ENCODE results near the gene SPSB3. TPM values are rescaled to one million over a fixed set of nuclear protein-coding genes. Genes with fewer than 3 reads are reported as not detected.

The SPSB3 gene
- total RNA-seq, 1 donor from 2014 or later = 24.9 TPM

- intact Hi-C loops (cut with micrococcal nuclease) = no loop called here
- DNase-seq = no peak
Observed at GRCh38 chr16:1778200-1779179, 3.9 kb downstream of the SPSB3 start.

DNA sequence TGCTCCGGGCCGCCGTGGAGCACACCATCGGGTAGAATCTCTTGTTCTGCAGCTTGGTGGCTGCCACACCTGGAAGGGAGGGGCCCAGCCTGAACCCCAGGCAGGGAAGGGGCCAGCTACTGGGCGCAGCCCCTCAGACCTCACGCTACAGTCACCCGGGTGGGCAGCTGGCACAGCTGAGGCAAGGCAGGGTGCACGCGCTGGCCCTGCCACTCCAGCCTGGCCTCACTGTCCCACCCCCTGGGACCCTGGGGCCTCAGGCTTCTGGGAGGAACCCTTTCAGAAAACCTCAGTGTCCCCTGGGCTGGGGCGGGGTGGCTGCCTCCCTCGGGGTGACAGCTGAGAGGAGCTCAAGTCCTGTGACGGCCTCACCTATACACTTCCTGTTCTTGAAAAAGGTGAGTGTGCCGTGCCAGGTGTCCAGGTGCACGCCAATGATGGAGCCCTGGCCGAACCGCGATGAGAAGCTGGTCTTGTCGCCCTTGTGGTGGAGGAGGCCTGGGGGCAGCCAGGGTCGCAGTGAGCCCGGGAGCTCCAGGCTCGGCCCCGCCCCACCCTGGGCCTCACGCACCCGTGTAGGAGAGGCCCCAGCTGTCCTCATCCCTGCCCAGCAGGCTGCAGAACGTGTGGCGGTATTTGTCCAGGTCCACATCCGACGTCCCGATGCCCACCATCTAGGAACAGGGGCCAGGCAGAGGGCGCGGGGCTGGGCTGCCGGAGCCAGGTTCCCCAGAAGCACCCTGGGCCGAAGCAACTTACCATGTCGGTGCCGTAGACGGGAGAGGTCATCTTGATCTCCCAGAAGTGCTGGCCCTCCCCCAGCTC is 4.8 kb downstream of the SPSB3 start:
- peaks cover 10% of the 10 kb centered on the region for H3K4me1 Mint-ChIP-seq
- intact Hi-C loops (cut with micrococcal nuclease) = no loop called here
- no peaks in the 10 kb centered on the region for H3K9me3 Mint-ChIP-seq
- DNase-seq = no peak
- peaks cover under 1% of the 10 kb centered on the region for H3K27me3 Mint-ChIP-seq
- H3K4me3 Mint-ChIP-seq = no peak overlapping the region
- H3K36me3 Mint-ChIP-seq (ENCODE audit: low read depth) = peaks cover 6% of the 10 kb centered on the region
- H3K27ac Mint-ChIP-seq = no peak overlapping the region

More at GRCh38 chr16:1778200-1779179, 3.9 kb downstream of the SPSB3 start:
- Mint-ChIP-seq H3K27me3 (peaks cover 2% of the 10 kb centered on the region), H3K27ac (no peak overlapping the region), H3K4me1 (peaks cover 10% of the 10 kb centered on the region), H3K36me3 (ENCODE audit: low read depth) (peaks cover 6% of the 10 kb centered on the region), H3K9me3 (no peaks in the 10 kb centered on the region), H3K4me3 (no peak overlapping the region)

DNA sequence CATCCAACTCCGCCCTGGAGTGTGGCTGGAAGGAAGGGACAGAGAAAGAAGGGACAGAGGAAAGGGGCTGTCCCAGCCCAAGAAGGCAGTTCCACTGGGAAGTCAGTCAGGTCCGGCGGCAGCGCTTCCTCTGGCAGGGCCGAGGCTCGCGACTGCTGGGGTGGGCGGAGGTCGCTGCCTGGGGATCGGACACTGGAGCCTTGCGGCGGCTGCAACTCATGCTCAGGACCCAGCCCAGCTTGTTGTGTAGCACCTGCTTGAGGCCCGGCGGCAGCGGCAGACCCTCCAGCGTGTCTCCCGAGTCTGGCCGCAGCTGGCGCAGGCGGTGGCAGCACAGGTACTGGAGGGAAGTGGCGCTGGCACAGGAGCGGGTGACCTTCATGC is 5.4 kb downstream of the SPSB3 start:
- H3K4me3 Mint-ChIP-seq = no peak overlapping the region
- no peaks in the 10 kb centered on the region for H3K9me3 Mint-ChIP-seq
- DNase-seq = no peak
- peaks cover 13% of the 10 kb centered on the region for H3K4me1 Mint-ChIP-seq
- intact Hi-C loops (cut with micrococcal nuclease) = no loop called here
- peaks cover 11% of the 10 kb centered on the region for H3K36me3 Mint-ChIP-seq (ENCODE audit: low read depth)
- no peaks in the 10 kb centered on the region for H3K27me3 Mint-ChIP-seq
- H3K27ac Mint-ChIP-seq = no peak overlapping the region

DNA sequence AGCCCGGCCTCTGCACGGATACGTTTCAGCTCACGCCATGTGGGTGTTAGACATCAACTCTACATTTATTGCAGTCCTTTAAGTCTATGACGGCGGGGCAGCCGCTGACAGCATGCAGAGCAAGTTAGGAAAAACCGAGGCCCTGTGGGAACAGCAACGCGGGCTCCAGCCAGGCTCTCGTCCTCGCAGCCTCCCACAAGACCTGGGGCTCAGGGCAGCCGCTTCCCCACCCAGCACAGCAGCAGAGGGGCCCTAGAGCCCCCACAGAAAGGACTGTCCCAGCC is 5.8 kb downstream of the SPSB3 start:
- no peaks in the 10 kb centered on the region for H3K9me3 Mint-ChIP-seq
- H3K27ac Mint-ChIP-seq = no peak overlapping the region
- no peak for DNase-seq
- H3K36me3 Mint-ChIP-seq (ENCODE audit: low read depth) = peaks cover 12% of the 10 kb centered on the region
- H3K4me1 Mint-ChIP-seq = peaks cover 12% of the 10 kb centered on the region
- no peaks in the 10 kb centered on the region for H3K27me3 Mint-ChIP-seq
- H3K4me3 Mint-ChIP-seq = no peak overlapping the region
- intact Hi-C loops (cut with micrococcal nuclease) = no loop called here

GRCh38 chr16:1775846-1776671 is 6.3 kb downstream of the SPSB3 start:
- DNase-seq = no peak
- no peaks in the 10 kb centered on the region for H3K27me3 Mint-ChIP-seq
- H3K27ac Mint-ChIP-seq = no peak overlapping the region
- intact Hi-C loops (cut with micrococcal nuclease) = no loop called here
- H3K4me1 Mint-ChIP-seq = peaks cover 9% of the 10 kb centered on the region
- H3K4me3 Mint-ChIP-seq = no peak overlapping the region
- H3K9me3 Mint-ChIP-seq = no peaks in the 10 kb centered on the region
- H3K36me3 Mint-ChIP-seq (ENCODE audit: low read depth) = peaks cover 13% of the 10 kb centered on the region

DNA sequence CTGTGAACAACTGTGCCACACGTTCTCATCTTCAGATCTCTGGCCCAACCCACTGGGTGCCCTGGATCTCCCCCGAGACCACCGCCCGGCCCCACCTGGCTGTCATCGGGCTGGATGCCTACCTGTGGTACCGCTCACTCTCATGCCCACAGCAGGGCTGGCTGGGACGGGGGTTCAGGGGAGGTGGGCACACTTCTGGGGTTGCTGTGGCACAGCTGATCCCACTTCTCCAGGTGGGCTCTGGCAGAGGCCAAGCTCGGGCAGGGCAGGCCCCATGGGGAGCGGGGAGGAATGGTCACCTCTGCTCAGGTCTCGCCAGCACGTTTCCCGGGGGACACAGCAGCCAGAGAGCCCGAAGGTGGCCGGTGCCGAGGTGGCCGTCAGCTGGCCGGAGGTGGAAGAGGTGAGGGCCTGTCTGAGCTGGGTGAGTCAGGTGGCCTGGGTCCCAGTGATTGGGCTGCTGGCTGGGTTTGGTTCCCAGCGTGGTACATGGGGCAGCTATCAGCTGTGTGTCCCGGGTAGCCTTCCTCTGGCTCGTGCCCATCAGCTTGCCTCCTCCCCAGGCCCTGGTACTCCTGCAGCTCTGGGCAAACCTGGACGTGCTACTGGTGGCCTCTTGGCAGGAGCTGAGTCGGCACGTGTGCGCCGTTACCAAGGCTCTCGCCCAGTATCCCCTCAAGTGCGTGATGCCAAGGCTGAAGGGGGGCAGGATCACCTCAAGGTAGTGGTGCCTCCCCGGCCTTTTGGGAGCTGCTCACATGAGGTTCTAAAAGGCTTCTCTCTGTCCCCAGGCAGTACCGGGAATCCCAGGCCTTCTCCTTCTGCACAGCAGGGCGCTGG is 7.1 kb downstream of the SPSB3 start:
- no peak overlapping the region for H3K27ac Mint-ChIP-seq
- H3K4me1 Mint-ChIP-seq = peaks cover 7% of the 10 kb centered on the region
- peaks cover 16% of the 10 kb centered on the region for H3K36me3 Mint-ChIP-seq (ENCODE audit: low read depth)
- intact Hi-C loops (cut with micrococcal nuclease) = no loop called here
- no peak for DNase-seq
- no peaks in the 10 kb centered on the region for H3K27me3 Mint-ChIP-seq
- H3K4me3 Mint-ChIP-seq = peak overlapping the region; percentile 45
- no peaks in the 10 kb centered on the region for H3K9me3 Mint-ChIP-seq

DNA sequence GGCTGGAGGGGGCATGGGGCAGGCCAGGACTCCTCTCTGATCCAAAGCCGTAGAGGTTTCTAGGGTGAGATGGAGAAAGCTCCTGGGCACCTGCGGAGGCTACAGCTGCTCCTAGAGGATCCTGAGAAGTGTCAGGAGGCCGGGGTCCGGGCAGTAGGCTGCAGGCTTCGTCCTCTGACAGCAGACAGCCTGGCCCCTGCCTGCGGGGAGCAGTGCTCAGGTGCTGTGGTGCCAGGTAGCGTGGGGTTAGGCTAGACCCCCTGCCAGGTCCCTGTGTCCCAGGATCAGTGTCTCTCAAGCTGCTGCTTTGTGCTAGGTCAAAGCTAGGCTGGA is 8.0 kb downstream of the SPSB3 start:
- DNase-seq = no peak
- H3K4me3 Mint-ChIP-seq = peak overlapping the region; percentile 93
- H3K27me3 Mint-ChIP-seq = no peaks in the 10 kb centered on the region
- H3K9me3 Mint-ChIP-seq = no peaks in the 10 kb centered on the region
- intact Hi-C loops (cut with micrococcal nuclease) = loop anchor here (5.0 kb wide), 2 partner anchors 67 to 168 kb away; partner anchors contain the start of genes MAPK8IP3 and MSRB1
- peaks cover 10% of the 10 kb centered on the region for H3K4me1 Mint-ChIP-seq
- H3K36me3 Mint-ChIP-seq (ENCODE audit: low read depth) = peaks cover 17% of the 10 kb centered on the region
- no peak overlapping the region for H3K27ac Mint-ChIP-seq

GRCh38 chr16:1773703-1774447 is 8.5 kb downstream of the SPSB3 start:
- no peaks in the 10 kb centered on the region for H3K9me3 Mint-ChIP-seq
- intact Hi-C loops (cut with micrococcal nuclease) = loop anchor here (1.0 to 5.0 kb wide), 4 partner anchors 8 to 168 kb away; partner anchors contain the start of genes CRAMP1, IFT140, MAPK8IP3 and MSRB1
- H3K36me3 Mint-ChIP-seq (ENCODE audit: low read depth) = peaks cover 15% of the 10 kb centered on the region
- H3K4me1 Mint-ChIP-seq = peaks cover 10% of the 10 kb centered on the region
- H3K4me3 Mint-ChIP-seq = peak overlapping the region; percentile 93
- no peaks in the 10 kb centered on the region for H3K27me3 Mint-ChIP-seq
- H3K27ac Mint-ChIP-seq = peak overlapping the region; percentile 71
- no peak for DNase-seq

GRCh38 chr16:1772908-1773702 is 9.3 kb downstream of the SPSB3 start, which contains the start of gene MRPS34:
MRPS34 (minus strand) TSS chr16:1773134; CDS start chr16:1773119, 15 bp downstream.
- Mint-ChIP-seq H3K27me3 (no peaks in the 10 kb centered on the region), H3K9me3 (no peaks in the 10 kb centered on the region), H3K4me1 (peaks cover 10% of the 10 kb centered on the region), H3K4me3 (peak within 1 kb of the TSS; percentile 93), H3K27ac (peak within 1 kb of the TSS; percentile 95), H3K36me3 (ENCODE audit: low read depth) (peaks cover 18% of the 10 kb centered on the region)
- DNase-seq = peak; percentile 96
- intact Hi-C loops (cut with micrococcal nuclease) = loop anchor here (1.0 to 5.0 kb wide), 4 partner anchors 9 to 169 kb away; partner anchors contain the start of genes CRAMP1, IFT140, MAPK8IP3 and MSRB1

- intact Hi-C loops (cut with micrococcal nuclease) = loop anchor here (2.0 to 5.0 kb wide), 3 partner anchors 65 to 170 kb away; partner anchors contain the start of genes CRAMP1, IFT140, MAPK8IP3 and MSRB1
- peak; percentile 85 for DNase-seq
- peaks cover 18% of the 10 kb centered on the region for H3K36me3 Mint-ChIP-seq (ENCODE audit: low read depth)
- H3K4me1 Mint-ChIP-seq = peaks cover 10% of the 10 kb centered on the region
- no peaks in the 10 kb centered on the region for H3K9me3 Mint-ChIP-seq
- H3K4me3 Mint-ChIP-seq = peak within 1 kb of the TSS; percentile 93
- peak within 1 kb of the TSS; percentile 95 for H3K27ac Mint-ChIP-seq
- no peaks in the 10 kb centered on the region for H3K27me3 Mint-ChIP-seq
Observed at GRCh38 chr16:1772362-1772907, 9.9 kb downstream of the SPSB3 start, which contains the start of gene EME2. EME2 (plus strand) TSS chr16:1772810; CDS start chr16:1773228, 418 bp downstream.

- no peaks in the 10 kb centered on the region for H3K27me3 Mint-ChIP-seq
- peak overlapping the region; percentile 95 for H3K27ac Mint-ChIP-seq
- intact Hi-C loops (cut with micrococcal nuclease) = loop anchor here (1.0 to 5.0 kb wide), 6 partner anchors 53 to 297 kb away; partner anchors contain the start of genes CLCN7, CRAMP1, IFT140 and MAPK8IP3
- peaks cover 22% of the 10 kb centered on the region for H3K36me3 Mint-ChIP-seq (ENCODE audit: low read depth)
- peak overlapping the region; percentile 93 for H3K4me3 Mint-ChIP-seq
- peaks cover 10% of the 10 kb centered on the region for H3K4me1 Mint-ChIP-seq
- DNase-seq = no peak
- no peaks in the 10 kb centered on the region for H3K9me3 Mint-ChIP-seq
Observed at GRCh38 chr16:1771864-1772361, 10.5 kb downstream of the SPSB3 start.
